Amniotic epithelial cell (primary cell): Measurements from ENCODE around the gene ARMH2.
A peak's percentile ranks its signal among the peaks of the same experiment; 100 is the strongest.

Experiments used
- DNase-seq: peaks from one replicate; pipeline ENCODE4 v3.0.0-alpha.2; 2010; ENCODE audit warnings: low read depth

Gene ARMH2

GRCh38 chr6:24798740-24799540 is at the start of gene ARMH2:
Gene ARMH2 (minus strand): TSS chr6:24798917. CDS start chr6:24798857, 60 bp downstream.
- DNase-seq = no peak

DNA sequence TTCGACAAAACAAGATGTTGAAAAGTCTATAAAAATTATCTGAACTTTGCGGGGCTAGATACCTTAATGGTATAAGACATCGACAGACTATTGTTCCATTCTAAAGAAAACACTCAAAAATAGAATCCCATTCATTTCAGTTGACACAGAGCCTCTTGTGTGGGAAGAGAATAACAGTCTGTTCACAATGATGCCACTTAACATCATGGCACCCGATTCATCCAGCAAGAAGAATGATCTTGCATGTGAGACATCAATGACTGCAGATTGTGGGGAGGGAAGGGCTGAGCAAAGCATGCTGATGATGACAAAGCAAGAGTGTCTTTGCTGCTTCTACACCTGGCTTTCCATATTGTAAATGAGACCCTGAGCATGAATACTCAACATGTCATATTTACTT is 49.7 kb upstream of the ARMH2 start:
- no peak for DNase-seq

- DNase-seq = no peak
Observed at GRCh38 chr6:24847402-24847801, 48.7 kb upstream of the ARMH2 start.

DNA sequence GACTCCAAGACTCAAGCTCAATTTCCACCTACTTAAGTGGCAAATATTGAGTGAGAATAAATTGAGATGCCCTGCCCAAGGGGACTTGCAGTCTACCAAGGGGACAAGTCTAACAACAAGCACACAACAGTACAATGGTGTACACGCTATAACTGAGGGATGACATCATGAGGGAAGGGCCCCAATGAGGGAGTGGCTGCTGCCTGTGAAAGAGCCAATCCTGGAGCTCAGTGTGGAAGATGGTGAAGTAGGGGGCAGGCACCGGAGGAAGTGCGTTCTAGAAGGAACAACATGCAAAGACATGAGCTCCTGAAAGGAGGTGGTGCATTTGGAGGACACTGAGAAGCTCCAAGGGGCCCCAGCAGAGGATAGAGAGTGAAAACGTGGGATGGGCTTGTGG is 46.9 kb upstream of the ARMH2 start:
- no peak for DNase-seq

DNA sequence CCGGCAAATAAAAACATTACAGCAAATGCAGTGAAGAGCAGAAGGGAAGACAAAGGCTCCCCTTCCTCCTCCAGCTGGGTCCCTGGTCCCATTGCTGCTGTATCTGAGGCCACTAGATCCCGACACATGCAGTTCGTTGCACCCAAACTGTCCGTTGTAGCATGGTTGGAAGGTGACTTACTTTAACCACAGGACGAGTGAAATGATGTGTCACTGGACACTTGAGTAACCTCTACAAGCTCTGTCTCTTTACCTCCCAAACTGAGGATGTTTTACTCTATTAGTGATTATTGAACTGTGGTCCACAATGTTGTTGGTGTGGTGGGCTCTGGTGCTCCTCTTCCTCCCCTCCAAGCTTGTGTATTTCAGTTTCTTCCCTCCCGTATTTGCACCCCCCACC is 46.2 kb upstream of the ARMH2 start:
- DNase-seq = no peak

GRCh38 chr6:24844061-24844460 is 45.3 kb upstream of the ARMH2 start:
- DNase-seq = no peak

- DNase-seq = no peak
Observed at GRCh38 chr6:24840187-24840586, 41.5 kb upstream of the ARMH2 start.

DNA sequence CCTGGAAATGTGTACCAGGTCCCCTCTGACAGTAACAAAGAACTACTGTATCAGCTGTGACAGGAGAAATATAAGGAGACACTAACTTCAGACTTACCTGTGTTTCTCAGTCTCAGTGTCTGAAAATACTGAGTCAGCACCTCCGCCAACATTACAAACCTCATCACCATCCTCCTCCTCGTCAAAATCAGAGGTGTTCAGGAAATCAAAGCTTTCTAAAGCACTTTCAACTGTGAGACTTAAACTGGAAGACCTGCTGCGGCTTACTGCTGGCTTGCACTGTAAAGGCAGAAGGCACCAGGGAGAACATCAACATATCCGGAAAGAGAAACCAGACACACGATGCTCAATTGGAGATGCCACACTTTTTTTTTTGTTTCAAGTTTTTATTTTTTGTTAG is 40.3 kb upstream of the ARMH2 start:
- DNase-seq = no peak

DNA sequence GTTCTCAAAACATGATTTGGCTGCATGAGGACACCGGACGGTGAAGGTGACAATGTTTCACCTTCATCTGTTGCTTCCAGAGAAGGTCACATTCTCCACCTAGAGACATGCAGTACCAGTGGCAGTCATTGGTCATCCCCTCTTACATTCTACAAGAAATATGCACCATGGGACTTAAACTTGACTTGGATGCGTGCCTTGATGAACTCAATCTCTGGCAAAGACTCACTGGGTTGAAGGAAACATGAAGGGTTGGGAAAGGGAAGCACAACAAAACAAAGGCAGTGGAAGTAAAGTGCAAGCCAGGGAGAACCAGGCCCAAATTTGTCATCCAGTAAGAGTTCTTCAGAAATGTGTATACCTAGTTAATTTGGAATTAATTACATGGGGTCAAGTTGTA is 39.4 kb upstream of the ARMH2 start:
- DNase-seq = no peak

- DNase-seq = no peak
Observed at GRCh38 chr6:24836109-24836508, 37.4 kb upstream of the ARMH2 start.

GRCh38 chr6:24833711-24834386 is 35.1 kb upstream of the ARMH2 start:
- no peak for DNase-seq

- DNase-seq = no peak
Observed at GRCh38 chr6:24832794-24833193, 34.1 kb upstream of the ARMH2 start.

GRCh38 chr6:24831771-24832716 is 33.3 kb upstream of the ARMH2 start:
- DNase-seq = peak; percentile 13

- no peak for DNase-seq
Observed at GRCh38 chr6:24829657-24830056, 30.9 kb upstream of the ARMH2 start.

GRCh38 chr6:24827970-24828369 is 29.3 kb upstream of the ARMH2 start:
- no peak for DNase-seq

- DNase-seq = peak; percentile 8
Observed at GRCh38 chr6:24827162-24827561, 28.4 kb upstream of the ARMH2 start.

- no peak for DNase-seq
Observed at GRCh38 chr6:24825130-24825630, 26.5 kb upstream of the ARMH2 start.

GRCh38 chr6:24824142-24824938 is 25.6 kb upstream of the ARMH2 start:
- no peak for DNase-seq

DNA sequence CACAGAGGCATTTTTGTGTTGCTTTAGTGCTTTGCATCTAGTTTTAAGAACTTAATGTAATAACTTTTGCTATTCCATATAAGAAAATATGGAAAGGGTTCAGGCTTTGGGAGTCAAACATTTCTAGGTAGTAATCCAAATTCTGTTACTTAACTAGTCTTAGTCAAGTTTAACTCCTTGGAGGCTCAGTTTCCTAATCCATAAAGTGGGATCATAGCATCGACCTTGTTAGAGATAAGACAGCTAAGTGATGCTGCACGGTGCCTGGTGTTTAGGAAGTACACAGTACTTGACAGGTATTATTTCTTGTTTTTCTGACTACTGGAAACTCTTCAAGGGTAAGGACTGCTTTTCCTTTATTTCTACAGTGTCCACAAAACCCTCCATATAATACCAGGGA is 24.5 kb upstream of the ARMH2 start:
- no peak for DNase-seq

DNA sequence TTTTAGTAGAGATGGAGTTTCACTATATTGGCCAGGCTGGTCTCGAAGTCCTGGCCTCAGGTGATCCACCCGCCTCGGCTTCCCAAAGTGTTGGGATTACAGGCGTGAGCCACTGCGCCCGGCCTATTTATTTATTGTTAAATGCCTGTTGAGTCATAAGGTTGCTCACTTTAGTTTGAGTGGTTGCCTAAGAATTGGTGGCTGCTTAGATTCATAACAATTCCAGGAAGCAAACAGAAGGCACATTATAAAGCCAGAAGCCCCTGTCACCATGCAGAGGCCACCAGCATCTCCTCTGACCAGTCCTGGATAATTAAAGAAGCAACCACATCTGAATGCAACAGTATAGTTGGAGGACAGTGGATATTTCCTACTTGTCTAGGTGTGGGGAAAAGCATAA is 24.0 kb upstream of the ARMH2 start:
- DNase-seq = peak; percentile 58

- DNase-seq = no peak
Observed at GRCh38 chr6:24821860-24822444, 23.2 kb upstream of the ARMH2 start.
